NCI-H345 treated with DMSO at 0.1 percent for 48 hours (cell line): ENCODE measurements around the gene RAPGEF6.
"Not testable (repeated sequence)": the region's sequence is repeated elsewhere in the genome, so short reads cannot be mapped to it uniquely, and the experiment has no call there.

ENCODE experiments used
- DNase-seq: peaks from one replicate; lab custom pipeline; 2025; ENCODE audit not compliant: unreplicated experiment; lab: John Stamatoyannopoulos, UW

The RAPGEF6 gene

DNA sequence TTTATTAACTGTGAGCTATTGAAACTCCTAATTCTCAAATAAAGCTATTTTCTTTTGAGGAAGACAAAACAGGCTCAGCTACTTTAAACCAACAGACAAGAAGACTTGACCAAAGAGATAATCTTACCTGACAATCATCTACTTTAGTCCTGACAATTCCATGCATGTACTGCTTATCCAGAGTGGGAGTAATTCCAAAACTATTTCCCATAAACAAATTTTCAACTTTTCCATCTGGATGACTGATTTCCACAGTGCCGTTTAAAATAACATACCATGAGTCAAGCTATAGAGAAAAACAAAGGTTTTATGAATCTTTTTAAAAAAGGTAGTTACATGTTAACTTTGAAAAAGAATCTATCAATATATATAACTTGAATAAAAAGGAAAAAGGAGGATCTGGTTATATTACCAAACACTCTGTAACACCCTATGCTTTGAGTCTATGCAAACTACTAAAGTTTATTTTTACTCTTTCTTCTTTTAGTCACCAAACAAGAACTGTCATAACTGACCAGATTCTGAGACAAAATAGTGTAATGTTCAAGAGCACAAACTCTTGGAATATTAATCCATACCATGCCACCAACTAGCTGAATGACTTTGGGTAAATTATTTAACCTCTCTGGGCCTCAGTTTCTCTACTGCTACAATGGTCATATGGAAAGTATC lies 129.7 kb downstream of the RAPGEF6 start:
- DNase-seq = no peak

DNA sequence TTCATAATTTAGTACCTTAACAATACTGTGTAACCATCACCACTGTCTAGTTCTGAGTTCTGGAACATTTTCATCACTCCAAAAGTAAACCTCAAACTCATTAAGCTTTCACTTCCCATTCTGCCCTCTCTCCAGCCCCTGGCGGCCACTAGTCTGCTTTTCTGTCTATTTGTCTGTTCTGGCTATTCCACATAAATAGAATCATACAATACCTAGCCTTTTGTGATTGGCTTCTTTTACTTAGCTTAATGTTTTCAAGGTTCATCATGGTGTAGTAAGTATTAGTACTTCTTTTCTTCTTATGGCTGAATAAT lies 138.7 kb downstream of the RAPGEF6 start:
- DNase-seq = no peak

DNA sequence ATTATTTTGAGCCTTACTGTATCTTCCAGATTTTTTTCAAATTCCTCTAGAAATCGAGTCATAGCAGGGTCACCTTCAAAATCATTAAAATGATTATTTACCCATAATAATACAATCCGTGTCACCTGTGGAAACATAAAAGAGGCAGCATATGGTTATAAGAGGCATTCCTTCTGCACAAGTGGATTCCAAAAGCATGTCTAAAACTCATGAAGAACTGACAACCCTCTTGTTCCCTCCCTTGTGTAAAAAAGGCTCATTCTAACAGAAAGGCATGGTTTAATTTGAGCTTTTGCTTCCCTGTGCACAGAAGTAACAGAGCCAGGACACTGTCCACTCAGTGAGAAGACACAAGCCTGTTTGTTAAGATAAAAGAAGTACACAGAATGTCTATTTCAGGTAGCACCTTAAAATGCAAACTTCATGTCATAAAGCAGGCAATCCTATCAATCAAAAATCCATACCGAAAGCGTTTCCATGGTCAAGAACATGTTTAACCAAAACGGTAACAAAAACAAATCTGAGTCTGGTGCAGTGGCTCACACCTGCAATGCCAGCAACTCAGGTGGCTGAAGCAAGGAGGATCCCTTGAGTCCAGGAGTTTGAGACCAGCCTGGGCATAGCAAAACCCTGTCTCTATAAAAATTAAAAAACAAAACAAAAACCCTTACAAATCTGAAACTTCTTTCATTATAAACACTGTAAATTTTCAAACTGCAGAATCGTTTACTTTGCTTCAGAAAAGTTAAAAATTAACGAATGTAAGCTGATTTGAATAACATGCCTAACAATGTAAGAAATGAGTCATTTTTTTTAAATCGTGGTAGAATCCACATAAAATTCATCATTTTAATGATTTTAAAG lies 139.3 kb downstream of the RAPGEF6 start:
- no peak for DNase-seq

- DNase-seq = no peak
These were observed 143.3 kb downstream of the RAPGEF6 start for GRCh38 chr5:131491749-131492148.

GRCh38 chr5:131488463-131488862 lies 146.6 kb downstream of the RAPGEF6 start:
- DNase-seq = no peak

GRCh38 chr5:131487371-131487770 lies 147.7 kb downstream of the RAPGEF6 start:
- DNase-seq = not testable (repeated sequence)

DNA sequence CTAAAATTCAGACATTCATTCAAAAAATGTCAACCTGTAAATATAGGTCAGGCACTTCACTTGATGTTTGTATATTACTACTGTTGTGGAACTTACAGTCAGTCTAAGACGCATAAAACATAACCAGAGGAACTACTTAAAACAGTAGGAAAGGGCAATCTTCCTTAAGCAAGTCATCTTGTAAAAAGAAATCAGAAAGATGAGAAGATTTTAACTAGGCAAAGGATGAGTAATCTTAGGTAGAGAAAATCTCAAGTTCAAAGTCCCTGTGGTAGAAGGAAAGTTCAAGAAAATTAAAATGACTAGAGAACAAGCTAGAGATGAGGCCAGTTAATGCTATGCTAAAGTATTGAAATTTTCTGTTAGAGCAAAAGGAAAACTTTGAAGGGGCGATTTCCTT lies 152.4 kb downstream of the RAPGEF6 start:
- DNase-seq = no peak

- no peak for DNase-seq
These were observed 153.5 kb downstream of the RAPGEF6 start for GRCh38 chr5:131481569-131481968.

- DNase-seq = no peak
These were observed 159.5 kb downstream of the RAPGEF6 start for GRCh38 chr5:131475541-131475941.

DNA sequence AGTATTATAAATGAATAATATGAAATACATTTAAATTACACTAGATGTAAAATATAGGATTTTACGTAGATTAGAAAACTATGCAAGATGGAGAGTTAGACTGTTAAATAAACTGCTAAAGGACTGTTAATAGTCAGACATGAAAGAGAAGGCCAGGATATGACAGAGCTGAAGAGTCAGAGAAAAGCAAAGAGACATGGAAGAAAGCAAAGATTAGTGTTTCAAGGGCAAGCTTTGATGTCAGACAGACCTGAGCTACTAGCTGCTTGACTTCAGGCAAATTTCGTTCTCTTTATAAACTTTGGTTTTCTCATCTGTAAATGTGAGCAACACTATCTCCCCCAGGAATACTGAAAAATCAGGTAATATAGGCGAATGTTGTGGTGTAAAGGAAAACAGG lies 161.3 kb downstream of the RAPGEF6 start:
- no peak for DNase-seq

DNA sequence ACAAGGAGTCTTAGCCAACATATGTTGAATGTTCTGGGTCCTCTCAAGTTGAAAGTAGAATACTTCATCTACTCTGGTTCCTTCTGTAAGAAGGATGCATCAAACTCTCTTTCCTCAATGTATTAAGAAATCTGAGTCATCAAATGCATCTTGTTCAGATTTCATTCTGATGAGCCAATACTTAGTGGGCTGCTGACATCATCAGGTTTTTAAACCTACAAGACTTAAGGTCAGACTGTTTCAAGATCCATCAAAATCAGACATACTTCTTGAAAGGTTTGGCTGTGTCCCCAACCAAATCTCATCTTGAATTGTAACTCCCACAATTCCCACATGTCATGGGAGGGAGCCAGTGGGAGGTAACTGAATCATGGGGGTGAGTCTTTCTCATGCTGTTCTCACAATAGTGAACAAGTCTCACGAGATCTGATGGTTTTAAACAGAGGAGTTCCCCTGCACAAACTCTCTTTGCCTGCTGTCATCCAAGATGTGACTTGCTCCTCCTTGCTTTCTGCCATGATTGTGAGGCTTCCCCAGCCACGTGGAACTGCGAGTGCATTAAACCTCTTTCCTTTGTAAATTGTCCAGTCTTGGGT lies 168.8 kb downstream of the RAPGEF6 start:
- no peak for DNase-seq

DNA sequence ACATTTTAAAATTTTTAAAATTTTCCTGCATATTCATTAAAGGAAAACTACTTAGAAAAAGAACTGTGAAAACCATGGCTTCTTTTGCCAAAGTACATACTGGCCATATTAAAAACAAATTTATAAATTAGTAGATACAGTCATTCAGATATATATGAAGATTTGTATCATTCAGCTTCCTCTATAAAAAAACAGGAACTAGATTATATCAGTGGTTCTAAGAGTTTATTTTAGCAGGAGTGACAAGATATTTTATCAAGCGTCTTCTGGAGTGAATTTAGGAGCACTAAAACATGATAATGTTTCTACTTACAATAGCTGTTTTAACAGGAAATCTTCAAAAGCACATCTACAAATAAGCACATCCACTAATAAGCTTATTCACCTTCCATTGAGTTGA lies 171.4 kb downstream of the RAPGEF6 start:
- DNase-seq = no peak

DNA sequence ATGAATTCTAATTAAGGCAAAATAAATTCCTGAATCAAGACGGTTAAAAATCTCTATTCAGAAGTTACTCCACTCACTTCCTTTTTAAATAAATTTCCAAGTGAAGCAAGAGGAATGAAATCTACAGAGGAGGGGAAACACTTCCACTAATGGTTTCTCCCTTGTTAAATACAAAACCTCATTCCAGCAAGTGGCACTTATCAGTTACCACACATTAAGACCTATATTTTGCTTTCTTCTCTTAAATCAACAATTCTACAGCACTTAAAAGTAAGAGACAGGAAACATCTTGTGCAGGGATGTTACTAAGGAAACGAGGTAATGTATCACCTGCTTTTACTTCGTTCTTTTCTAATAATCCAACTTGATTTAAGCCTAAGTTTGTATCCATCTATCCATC lies 172.6 kb downstream of the RAPGEF6 start:
- no peak for DNase-seq

GRCh38 chr5:131461742-131462141 lies 173.3 kb downstream of the RAPGEF6 start:
- no peak for DNase-seq

DNA sequence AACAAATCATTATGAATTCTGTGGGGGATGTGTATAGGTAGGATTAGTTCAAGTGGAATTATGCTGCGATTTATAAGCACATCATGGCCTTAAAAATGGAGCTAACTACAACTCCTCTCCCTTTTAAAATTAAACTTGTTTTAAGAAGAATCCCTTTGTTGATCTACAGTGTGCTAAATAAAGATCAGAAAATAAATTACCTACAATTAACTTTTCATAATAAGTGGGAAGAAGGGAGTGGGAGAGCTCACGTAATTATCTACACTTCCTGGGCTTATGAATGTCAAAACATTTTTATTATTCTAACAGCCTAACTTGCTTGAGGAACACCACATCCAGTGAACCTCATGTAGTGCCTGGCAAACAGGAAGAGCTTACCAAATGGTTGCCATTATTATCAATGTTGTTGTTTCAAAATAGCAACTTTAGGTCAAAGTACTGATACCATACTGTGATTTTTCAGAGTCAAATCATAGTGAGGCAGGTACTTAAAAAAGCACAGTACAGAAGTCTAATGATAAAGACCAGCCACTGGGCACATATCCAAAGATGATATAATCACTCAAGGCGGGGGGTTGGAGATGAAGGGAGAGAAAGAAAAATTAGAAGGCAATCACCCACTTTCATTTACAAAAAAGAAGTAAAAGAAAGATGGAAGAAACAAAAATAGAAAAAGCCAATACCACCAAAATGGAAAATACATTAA lies 174.0 kb downstream of the RAPGEF6 start:
- no peak for DNase-seq

GRCh38 chr5:131460133-131460532 lies 174.9 kb downstream of the RAPGEF6 start:
- DNase-seq = no peak

GRCh38 chr5:131459216-131459615 lies 175.8 kb downstream of the RAPGEF6 start:
- no peak for DNase-seq

- no peak for DNase-seq
These were observed 177.8 kb downstream of the RAPGEF6 start for GRCh38 chr5:131457193-131457592.

DNA sequence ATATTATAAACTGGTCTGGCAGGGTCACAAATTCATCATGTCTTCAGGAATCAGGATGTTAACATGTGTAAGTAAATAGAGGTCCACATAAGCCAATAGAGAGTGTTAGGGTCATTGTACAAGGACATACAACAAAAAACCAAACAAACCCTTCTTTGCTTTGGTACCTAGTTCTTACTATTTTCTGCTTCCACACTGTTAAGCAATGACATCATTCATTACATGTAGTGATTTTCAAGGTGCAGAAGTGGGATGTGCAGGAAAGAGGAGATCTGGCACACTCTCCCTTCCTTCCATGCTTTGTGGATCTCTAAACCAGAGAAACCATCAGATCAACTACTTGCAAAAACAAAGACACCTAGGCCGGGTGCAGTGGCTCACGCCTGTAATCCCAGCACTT lies 184.1 kb downstream of the RAPGEF6 start:
- no peak for DNase-seq

DNA sequence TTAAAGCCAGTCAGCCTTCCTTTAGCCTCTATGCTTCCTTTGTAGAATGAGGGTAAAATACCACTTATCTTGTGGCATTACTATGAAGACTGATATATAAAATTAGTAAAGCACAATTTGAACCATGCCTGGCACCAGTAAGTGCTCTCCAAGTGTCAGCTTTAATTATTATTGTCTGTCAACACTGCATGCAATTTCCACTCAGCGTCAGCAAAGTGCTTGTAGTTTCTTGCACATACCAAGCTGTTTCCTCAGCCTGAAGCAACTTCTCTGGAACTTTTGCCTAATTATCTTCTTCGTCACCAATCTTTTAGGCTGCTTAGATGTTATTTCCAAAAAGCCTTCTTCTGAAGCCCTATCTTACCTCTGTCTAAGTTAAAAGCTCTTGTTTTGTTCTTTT lies 193.8 kb downstream of the RAPGEF6 start:
- no peak for DNase-seq

DNA sequence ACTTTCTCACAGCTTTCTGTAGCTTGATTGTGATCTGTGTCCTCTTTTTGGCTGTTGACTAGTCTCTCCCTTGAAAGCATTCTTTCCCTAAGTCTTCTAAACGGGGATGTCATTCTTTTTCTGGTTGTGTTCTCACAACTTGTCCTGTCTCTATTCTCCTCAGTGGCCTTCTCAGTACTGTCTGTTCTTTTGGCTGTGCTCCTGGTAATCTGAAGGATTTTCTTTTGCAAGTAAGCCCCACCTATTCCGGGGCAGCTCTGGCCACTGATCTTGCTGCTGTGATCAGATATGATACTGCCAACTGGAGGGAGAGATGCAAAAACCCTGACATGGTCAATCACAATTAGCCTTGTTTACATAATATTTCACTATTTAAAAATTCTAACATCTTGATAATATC lies 198.9 kb downstream of the RAPGEF6 start:
- no peak for DNase-seq

GRCh38 chr5:131433109-131433508 lies 201.9 kb downstream of the RAPGEF6 start:
- DNase-seq = no peak
